GM12874 (cell line): ENCODE measurements around the gene CHRNA3.

Experiments
- TF ChIP-seq, protein P1 (sequence below): IDR thresholded peaks from 2 replicates; pipeline ENCODE4 v1.5.1; 2011; ENCODE audit warnings: low read depth, mild to moderate bottlenecking, control low read depth, low read length, moderate library complexity; ENCODE audit not compliant: insufficient read depth

Gene CHRNA3

DNA sequence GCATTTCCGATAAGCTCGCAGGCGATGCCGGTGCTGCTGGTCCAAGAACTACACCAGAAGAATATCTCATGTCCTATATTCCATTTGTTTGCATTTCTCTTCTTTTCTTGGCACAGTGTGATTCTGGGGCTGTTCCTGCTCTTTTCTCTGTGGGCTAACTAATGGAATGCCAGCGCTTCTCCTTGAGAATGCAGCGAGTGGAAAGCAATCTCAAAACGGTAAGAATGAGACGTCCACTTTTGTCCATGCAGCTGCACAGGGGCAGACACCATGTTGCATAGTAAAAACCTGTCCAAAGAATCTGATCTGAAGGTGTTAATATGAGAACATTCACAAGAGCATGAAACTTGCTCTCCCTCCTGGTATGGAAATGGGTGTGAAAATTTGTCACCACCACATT, 6.6 kb upstream of the CHRNA3 start:
- TF ChIP-seq, protein P1, sequence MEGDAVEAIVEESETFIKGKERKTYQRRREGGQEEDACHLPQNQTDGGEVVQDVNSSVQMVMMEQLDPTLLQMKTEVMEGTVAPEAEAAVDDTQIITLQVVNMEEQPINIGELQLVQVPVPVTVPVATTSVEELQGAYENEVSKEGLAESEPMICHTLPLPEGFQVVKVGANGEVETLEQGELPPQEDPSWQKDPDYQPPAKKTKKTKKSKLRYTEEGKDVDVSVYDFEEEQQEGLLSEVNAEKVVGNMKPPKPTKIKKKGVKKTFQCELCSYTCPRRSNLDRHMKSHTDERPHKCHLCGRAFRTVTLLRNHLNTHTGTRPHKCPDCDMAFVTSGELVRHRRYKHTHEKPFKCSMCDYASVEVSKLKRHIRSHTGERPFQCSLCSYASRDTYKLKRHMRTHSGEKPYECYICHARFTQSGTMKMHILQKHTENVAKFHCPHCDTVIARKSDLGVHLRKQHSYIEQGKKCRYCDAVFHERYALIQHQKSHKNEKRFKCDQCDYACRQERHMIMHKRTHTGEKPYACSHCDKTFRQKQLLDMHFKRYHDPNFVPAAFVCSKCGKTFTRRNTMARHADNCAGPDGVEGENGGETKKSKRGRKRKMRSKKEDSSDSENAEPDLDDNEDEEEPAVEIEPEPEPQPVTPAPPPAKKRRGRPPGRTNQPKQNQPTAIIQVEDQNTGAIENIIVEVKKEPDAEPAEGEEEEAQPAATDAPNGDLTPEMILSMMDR, result no peak

- TF ChIP-seq, protein P1, result no peak
Measured at GRCh38 chr15:78626381-78626995, 5.7 kb upstream of the CHRNA3 start.

DNA sequence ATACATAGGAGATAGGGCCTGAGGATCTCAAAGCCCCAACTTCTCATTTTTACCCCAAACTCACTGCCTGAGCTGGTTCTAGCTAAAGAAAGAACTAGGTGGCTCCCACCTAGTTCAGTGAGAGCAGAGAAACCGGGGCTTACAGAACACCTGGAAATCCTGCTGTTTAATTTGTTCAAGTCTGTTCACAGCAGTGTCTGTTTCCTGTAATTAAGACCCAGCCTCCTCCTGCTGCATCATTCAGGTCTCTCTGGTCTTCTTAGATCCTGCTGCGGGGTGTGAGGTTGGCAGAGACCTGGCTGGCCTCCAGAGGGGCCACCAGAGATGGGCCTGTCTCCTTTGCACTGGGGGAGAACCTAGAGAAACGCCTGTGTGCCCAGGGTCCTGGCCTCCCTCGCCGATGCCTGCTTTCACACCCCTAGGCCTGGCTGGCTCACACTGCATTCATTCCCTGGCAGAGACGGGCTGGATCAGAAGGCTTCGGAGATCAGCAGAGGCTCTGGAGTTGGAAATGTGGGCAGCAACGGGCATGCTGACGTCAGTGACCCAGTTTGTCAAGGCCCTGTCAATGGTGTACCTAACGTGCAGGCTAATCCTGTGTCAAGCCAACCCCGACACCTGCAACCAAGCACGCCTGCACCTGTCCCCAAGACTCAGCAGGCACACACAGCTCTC, 4.9 kb upstream of the CHRNA3 start:
- TF ChIP-seq, protein P1, result no peak

GRCh38 chr15:78624651-78625590, 4.1 kb upstream of the CHRNA3 start:
- TF ChIP-seq, protein P1, result no peak

- TF ChIP-seq, protein P1, result no peak
Measured at GRCh38 chr15:78623786-78624497, 3.1 kb upstream of the CHRNA3 start.

GRCh38 chr15:78621810-78622402, 1.1 kb upstream of the CHRNA3 start:
- TF ChIP-seq, protein P1, result no peak
